Progenitor cell of endocrine pancreas (in vitro differentiated cells): ENCODE data around the gene PKP3. TPM values are rescaled to one million over a fixed set of nuclear protein-coding genes. Genes with fewer than 3 reads are reported as not detected.
"Not testable (repeated sequence)": the region's sequence is repeated elsewhere in the genome, so short reads cannot be mapped to it uniquely, and the experiment has no call there.

Experiments
- DNase-seq: peaks from one replicate; pipeline ENCODE4 v3.0.0; 2021; ENCODE audit warnings: low spot score; ENCODE audit not compliant: unreplicated experiment
- H3K27ac Mint-ChIP-seq: 2 replicates; pipeline ENCODE4 v1.8.0; 2021; ENCODE audit warnings: mild to moderate bottlenecking, moderate library complexity, mixed read lengths
- H3K27me3 Mint-ChIP-seq: 2 replicates; pipeline ENCODE4 v1.8.0; 2021; ENCODE audit warnings: mixed read lengths
- H3K36me3 Mint-ChIP-seq: 2 replicates; pipeline ENCODE4 v1.8.0; 2022; ENCODE audit warnings: mixed read lengths; ENCODE audit not compliant: insufficient read depth
- H3K4me1 Mint-ChIP-seq: 2 replicates; pipeline ENCODE4 v1.8.0; 2021; ENCODE audit warnings: low read depth, mixed read lengths
- H3K4me3 Mint-ChIP-seq: 2 replicates; pipeline ENCODE4 v1.8.0; 2021; ENCODE audit warnings: low read depth, mild to moderate bottlenecking, moderate library complexity, mixed read lengths
- H3K9me3 Mint-ChIP-seq: 2 replicates; pipeline ENCODE4 v1.8.0; 2021; ENCODE audit warnings: low read depth, mixed read lengths
- CTCF ChIP-seq: fragments of 200-600 bp; sonication (generic); IDR thresholded peaks from one replicate; pipeline ENCODE4 v1.5.0; 2021; ENCODE audit warnings: antibody characterized with exemption, mild to moderate bottlenecking; ENCODE audit not compliant: unreplicated experiment
- total RNA-seq: library from RNA; stranded (reverse); gene quantifications from 2 replicates; pipeline ENCODE4 v1.2.1, GENCODE V29; 2021

Gene PKP3
- total RNA-seq, 1 donor from 2014 or later: 55.9 TPM

DNA sequence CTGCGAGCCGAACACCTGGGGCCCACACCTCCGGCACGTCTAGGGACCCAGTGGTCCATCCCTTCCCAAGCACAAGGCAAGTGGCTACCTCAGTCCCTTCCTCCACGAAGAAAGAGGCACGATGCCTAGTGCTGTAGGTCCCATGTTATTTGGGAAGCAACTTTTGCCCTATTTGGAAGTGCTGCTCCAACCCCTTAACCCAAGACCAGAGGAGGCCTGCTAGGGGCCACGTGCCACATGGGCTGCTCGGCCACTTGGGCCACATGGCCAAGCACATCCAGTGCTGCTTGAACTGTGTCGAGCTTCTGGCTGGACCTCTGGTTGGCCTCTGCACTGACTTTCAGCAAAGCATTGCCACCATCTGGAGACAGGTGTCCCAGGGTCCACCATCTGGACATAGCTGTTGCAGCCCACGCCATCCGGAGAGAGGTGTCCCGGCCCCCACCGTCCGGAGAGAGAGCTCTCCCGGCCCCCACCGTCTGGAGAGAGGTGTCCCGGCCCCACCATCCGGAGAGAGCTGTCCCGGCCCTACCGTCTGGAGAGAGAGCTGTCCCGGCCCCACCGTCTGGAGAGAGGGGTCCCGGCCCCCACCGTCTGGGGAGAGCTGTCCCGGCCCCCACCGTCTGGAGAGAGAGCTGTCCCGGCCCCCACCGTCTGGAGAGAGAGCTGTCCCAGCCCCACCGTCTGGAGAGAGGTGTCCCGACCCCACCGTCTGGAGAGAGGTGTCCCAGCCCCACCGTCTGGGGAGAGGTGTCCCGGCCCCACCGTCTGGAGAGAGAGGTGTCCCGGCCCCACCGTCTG, 31.2 kb upstream of the PKP3 start:
- Mint-ChIP-seq H3K27ac (no peak overlapping the region), H3K4me3 (no peak overlapping the region), H3K9me3 (peaks cover 6% of the 10 kb centered on the region), H3K27me3 (peaks cover 17% of the 10 kb centered on the region), H3K36me3 (peaks cover 2% of the 10 kb centered on the region), H3K4me1 (no peaks in the 10 kb centered on the region)
- no peak for DNase-seq
- no peak for TF ChIP-seq CTCF

GRCh38 chr11:363443-363805, 30.6 kb upstream of the PKP3 start:
- H3K27ac Mint-ChIP-seq, H3K4me3 Mint-ChIP-seq, DNase-seq, H3K9me3 Mint-ChIP-seq, H3K4me1 Mint-ChIP-seq, H3K36me3 Mint-ChIP-seq: not testable (repeated sequence)
- peaks cover 17% of the 10 kb centered on the region for H3K27me3 Mint-ChIP-seq

DNA sequence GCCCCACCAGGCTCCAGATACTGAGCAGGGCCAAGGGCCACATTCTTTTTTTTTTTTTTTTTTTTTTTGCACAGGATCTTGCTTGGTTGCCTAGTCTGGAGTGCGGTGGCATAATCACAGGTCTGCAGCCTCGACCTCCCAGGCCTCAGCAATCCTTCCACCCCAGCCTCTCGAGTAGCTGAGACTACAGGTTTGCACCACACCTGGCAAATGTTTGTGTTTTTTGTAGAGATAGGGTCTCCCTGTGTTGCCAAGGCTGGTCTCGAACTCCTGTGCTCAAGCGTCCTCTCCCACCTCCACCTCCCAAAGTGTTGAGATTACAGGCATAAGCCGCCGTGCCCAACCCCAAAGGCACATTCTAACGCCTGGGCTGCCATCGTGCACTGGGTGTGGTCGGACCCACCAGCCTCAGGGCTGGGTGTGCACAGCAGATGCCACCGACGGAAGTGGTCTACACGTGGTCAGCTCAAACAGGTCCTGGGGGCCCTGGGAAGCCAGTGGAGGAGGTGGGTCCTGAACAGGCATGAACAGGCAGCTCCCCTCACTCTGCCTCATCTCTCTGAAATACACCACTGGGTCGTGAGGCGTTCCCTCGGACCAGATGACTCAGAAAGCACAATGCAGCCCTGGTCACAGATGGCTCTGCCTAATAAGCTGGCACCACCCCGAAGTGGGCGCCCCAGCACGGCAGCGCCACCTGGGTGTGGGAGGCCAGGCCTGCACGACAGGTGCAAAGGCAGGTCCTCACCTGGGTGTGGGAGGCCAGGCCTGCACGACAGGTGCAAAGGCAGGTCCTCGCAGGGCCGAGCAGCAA, 29.9 kb upstream of the PKP3 start:
- Mint-ChIP-seq H3K4me3 (no peak overlapping the region), H3K4me1 (peaks cover 2% of the 10 kb centered on the region), H3K27me3 (peaks cover 17% of the 10 kb centered on the region), H3K36me3 (peaks cover 2% of the 10 kb centered on the region), H3K27ac (no peak overlapping the region), H3K9me3 (peaks cover 6% of the 10 kb centered on the region)
- peak; percentile 59 for TF ChIP-seq CTCF
- peak; percentile 57 for DNase-seq

GRCh38 chr11:364991-365725, 28.9 kb upstream of the PKP3 start:
- TF ChIP-seq CTCF: no peak
- peaks cover 6% of the 10 kb centered on the region for H3K9me3 Mint-ChIP-seq
- peaks cover 17% of the 10 kb centered on the region for H3K27me3 Mint-ChIP-seq
- no peak for DNase-seq
- peaks cover 2% of the 10 kb centered on the region for H3K36me3 Mint-ChIP-seq
- H3K4me1 Mint-ChIP-seq: peaks cover 2% of the 10 kb centered on the region
- no peak overlapping the region for H3K27ac Mint-ChIP-seq
- H3K4me3 Mint-ChIP-seq: no peak overlapping the region

DNA sequence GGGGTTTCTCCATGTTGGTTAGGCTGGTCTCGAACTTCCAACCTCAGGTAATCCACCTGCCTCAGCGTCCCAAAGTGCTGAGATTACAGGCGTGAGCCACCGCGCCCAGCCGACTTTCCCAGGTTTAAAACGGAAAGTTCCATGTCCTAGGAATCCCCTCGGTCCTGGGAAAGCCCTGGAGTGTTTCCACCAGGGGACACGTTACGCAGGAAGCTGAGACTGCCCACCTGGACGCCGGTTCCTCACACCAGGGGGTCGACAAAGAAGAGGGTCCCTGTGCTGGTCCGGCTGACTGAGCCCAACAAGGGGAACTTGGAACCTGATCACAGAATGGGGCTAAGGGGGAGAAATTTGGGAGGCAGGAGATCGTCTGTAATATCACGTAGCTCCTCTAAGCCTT, 28.2 kb upstream of the PKP3 start:
- Mint-ChIP-seq H3K27me3 (peaks cover 17% of the 10 kb centered on the region), H3K4me3 (no peak overlapping the region)
- TF ChIP-seq CTCF: no peak

More for the DNA sequence above, 28.2 kb upstream of the PKP3 start:
- Mint-ChIP-seq H3K27ac (no peak overlapping the region), H3K36me3 (peaks cover 2% of the 10 kb centered on the region), H3K9me3 (peaks cover 6% of the 10 kb centered on the region), H3K4me1 (peaks cover 7% of the 10 kb centered on the region)
- DNase-seq: no peak
